Right lung (tissue), 5 donors: Measurements from ENCODE around the gene PTPRT. TPM values are rescaled to one million over a fixed set of nuclear protein-coding genes. Genes with fewer than 3 reads are reported as not detected.

Experiments
- DNase-seq, 2 donors: peaks; one replicate each; pipeline ENCODE4 v3.0.0-alpha.2; 2013
- polyA plus RNA-seq, 5 donors: library from polyadenylated mRNA; unstranded; fragments of 120-200 nt; gene quantifications; one replicate each; pipeline versions ENCODE4 v1.2.1 to v1.2.3, GENCODE V29; 2013; ENCODE audit warnings: inconsistent platforms in 1 of 5, low replicate concordance in 1 of 5; ENCODE audit not compliant: insufficient read length in 5 of 5, insufficient read depth in 1 of 5

PTPRT gene
- polyA plus RNA-seq, 5 donors = 0.27 to 2.7 (median 1.6) TPM

DNA sequence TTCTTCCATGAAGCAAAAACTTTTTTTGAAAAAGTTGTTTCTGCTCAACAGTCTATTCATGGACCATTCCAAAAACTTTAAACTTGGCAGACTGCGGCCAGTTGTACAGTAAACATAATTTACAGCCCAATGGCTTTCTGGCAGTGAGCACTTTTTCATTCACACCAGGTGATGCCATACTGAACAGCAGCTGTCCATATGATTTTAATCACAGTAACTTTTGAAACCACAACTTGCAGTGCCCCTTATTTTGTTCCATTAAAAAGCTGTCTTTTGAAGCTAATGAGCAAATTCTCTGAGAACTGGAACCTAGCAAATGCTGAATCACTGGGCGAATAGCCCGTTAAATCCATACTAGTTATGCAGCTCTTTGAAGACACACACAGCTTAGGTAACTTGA, 576.6 kb downstream of the PTPRT start:
- DNase-seq = peak in 1 of 2 donors; percentile 25

DNA sequence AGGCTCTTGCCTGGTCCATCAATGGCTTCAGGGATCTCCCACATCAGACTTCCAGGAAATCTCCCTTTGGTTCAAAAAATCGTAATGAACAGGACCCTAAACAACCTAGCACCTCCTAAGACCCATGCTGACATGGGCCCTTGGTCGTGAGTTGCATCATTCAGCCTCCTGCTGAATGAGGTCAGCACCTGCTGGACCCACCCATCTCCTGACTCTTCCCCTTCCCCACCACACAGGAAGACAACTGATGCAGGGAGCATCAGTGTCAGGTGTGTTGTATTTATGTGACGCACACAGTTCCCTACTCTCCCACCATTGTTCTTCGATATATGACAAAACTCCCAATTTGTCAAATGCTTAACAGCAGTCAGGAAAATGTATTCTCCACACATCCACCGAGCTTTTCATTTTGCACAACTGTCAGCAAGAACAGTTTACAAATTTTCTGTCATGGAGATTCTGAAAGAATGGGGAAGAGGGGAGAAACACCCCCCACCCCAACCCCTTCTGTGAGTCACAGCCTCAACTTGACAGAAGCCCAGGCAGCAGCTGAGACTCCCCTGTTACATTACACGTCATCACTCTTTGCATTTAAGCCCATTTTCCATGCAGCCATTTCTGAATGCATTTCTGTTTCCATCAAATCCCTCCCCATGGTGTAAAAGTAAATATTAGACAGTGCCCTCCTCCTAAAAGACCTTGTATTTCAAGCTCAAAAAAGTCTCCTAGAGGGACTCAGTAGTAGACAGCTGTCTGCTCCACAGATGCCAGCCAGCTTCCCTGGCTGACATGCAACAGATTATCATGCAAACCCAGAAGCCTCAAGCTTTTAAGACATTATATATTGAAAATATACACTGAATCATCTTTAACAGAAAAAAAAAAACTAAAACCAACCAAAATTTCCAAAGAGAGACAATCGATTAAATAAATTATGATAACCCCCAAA, 577.5 kb downstream of the PTPRT start:
- DNase-seq = no peak

DNA sequence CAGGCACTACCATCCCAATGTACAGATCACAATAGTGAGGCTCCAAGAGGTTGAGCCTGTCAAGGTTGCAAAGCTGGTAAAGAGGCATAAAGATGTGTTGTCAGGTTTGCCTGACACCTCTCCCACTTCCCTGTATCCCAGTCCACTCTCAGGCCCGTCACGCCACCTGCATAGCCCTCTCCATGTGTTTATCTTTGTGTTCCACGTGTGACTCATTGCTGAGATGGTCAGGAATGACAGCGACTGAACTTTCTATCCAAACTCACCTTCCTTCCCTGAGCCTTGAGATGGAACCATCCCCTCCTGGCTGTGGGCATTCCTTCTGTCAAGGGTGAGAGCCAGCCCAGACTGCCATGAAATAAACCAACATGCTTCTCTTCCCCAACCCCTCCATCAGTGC, 578.3 kb downstream of the PTPRT start:
- DNase-seq = no peak

DNA sequence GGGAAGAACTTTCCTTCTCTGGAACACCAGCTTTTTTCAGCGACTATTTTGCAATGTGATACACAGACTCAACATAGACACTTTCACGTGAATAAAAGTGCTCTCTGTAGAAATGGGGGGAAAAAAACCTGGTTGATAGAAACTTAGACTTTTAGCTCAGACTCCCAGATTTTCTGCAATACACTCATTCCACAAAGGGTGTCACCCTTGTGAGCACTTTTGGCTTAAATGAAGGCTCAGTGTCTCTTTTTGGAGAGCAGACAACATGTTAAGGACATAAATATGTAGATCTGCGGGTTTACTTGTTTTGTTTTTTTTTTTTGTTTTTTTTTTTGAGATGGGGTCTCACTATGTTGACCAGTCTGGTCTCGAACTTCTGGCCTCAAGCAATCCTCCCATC, 579.6 kb downstream of the PTPRT start:
- DNase-seq = no peak

DNA sequence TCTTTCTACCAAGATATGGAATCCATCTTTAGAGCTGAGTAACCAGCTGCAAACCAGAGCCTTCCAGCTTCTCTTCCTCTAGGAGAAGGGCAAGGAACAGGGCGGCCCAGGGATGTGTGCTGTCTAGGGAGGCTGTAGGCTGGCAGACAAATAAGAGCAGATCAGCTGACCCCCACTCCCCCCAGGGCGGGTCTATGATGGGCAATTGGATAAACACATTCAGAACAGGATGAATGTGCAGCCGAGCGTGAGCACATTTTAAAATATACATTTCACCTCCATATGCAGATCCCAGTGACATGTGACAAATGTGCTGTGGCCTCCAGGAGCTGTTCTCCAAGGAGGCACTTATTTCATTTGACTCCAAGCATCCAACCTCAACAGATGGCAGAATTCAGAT, 580.1 kb downstream of the PTPRT start:
- DNase-seq = no peak

DNA sequence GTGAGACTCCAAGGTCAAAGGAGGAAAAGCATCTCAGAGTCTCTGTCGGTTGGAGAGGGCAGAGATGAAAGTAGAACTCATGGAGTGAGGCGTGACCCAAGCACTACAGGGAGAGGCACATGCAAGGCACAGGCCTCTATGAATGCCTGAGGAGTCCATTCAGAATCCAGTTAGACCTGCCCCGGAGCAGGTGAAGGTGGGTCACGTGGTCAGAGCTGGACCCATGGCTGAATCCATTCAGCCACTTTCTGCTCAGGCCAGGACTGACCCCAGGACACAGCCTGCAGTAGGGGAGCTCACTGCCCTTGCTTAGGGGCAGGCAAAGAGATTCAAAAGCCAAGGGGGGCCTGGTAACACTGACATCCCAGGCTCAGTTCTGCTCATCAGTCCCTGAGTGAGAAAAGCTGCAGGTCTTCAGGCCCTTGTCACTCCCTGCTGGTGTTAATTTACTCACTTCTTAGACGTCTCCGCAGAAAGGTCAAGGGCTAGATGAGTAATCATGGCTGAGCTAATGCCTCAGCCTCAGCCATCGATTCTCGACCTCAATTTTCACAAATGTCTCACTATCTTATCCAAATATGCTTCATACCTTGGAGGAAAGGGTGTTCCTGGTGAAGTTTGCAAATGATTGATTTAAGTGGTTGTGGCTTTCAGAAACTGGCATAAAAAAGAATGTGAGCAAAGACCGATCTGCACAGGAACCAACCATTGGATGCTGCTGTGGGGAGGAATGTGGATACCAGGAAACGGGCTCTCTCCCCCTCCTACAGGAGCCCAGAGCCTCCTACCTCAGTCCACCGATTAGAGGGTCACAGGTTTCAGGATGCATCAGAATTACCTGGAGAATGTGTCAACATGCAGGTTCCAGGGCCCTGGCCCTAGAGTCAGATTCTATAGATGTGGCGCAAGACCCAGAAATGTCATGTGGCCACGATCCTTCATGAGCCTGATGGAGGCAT, 584.4 kb downstream of the PTPRT start:
- DNase-seq = no peak

DNA sequence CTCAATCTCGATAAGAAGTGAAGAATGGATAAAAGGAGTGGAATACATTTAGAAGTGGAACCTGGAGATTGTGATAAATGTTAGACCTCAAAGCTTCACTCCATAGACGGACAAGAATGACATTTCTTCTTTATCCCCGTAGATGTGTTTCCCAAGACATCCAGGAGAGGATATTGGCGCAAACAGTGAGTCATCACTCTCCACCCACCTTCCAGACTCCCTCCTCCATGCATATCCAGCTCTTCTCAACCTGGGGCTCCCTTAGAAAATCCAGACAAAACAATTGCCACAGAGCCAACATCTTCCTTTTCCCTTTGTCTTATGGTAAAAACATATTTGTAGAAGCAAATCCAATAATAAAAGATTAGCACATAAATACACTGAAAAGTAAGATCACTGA, 586.1 kb downstream of the PTPRT start:
- DNase-seq = no peak

DNA sequence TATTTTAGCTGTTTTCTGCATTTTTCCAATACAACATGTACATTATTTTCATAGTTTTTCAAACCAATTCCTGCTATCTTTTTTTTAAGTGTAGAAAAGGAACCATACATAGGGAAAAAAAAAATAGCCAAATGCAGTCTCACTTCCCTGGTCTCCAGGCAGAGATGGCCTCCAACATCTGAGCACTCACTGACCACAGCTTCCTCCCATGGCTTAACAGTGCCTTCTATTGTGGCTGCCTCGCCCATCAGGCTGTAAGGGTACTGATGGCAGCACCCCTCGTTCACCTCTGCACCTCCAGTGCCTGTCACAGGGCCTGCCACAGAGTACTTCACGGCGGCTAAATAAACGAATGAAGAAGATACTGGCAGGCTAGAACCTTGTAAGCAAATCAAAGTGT, 591.1 kb downstream of the PTPRT start:
- DNase-seq = no peak

DNA sequence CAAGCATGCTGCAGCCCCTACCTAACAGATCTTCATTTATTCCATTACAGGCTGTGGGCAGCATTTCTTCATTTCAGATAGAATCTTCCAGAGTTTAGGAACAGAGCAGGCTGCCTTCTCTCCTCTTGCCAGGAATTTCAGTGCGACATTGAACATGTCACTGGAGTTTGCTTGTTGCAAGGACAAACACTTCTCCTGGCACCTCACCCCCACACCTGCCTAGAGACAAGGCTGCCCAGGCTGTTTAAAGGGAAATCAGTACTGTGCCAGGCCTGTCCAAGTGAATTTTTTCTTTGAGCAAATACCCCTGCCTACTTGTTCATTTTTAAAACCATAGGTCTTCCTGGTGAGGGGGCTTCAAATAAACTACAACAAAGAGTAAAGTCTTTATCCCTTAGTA, 594.1 kb downstream of the PTPRT start:
- DNase-seq = no peak

DNA sequence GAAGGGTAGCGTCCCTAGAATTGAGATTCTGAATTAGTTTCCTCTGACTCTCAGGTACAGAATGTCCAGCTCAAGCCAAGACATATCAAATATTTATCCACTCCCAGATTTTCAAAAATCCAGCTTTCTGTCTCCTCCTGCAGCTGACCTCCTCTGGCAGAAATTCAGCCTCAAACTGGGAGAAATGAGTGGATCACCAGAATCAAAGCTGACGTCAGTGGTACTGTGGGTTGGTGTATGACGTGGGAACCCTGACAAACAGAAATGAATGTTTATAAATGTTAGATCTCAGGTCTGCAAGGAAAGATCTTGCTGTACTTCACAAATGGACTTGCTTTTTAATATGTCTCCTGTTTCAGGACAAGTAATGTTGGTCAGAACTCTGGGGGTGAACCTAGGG, 595.0 kb downstream of the PTPRT start:
- no peak for DNase-seq

DNA sequence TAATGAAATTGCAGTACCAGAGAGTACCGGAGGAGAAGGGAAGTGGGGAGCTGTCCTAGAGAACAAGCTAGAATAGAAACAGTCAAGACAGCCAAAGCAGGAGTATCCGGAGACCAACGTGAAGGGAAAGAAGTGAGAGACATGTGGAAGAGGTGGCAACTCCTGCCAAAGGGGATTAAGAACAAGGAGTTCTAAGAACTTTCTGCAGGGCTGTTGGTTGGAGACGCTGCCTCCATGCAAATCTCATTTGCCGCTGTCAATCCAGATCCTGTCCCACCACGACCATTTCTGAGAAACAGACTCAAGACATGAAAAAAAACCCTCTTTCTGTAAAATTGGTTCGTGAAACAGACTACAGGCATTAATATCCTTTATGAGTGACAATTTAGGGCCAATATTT, 595.7 kb downstream of the PTPRT start:
- no peak for DNase-seq

DNA sequence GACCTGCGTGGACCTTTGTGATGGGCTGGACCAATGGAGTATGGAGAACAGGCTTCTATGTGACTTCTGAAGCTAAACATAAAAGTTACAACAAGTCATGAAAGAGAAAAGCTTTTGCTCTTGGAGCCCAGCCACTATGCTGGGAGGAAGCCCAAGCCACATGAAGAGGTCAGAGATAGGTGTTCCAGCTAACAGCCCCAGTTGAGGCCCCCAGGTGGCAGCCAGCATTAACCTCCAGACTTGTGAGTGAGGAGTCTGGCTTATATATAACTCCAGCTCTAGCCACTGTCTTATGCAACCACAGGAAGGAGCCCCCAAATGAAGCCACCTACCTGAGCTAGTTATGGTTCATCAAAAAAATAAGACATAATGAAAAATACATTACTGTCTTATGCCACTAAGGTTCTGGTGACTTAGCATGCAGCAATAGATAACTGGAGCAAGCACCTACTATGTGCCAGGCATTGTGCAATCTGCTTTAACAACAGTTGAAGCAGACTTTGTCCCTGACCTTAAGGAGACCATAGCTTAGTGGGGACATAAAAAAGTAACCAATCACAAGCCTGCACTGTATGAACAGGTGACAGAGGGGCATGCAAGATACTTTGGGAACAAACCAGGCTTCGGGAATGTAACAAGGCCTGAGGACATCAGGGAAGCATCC, 599.6 kb downstream of the PTPRT start:
- DNase-seq = no peak

DNA sequence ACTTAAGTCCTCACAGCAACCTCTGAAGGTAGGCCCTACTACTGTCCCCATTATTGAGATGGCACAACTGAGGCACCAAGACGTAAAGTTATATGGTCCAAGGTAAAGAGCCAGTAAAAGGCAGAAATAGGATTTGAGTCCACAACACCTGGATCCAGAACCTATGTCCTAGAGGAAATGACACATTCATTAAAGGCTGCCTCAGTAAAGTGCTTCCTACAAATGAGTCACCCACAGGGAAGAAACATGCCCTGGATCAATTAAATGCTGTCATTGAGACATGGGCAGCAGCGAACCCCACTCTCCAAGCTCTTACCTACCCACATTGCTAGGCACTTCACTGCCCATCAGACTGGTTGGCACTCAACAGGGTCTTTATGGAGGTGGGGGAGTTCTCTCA, 600.9 kb downstream of the PTPRT start:
- no peak for DNase-seq

DNA sequence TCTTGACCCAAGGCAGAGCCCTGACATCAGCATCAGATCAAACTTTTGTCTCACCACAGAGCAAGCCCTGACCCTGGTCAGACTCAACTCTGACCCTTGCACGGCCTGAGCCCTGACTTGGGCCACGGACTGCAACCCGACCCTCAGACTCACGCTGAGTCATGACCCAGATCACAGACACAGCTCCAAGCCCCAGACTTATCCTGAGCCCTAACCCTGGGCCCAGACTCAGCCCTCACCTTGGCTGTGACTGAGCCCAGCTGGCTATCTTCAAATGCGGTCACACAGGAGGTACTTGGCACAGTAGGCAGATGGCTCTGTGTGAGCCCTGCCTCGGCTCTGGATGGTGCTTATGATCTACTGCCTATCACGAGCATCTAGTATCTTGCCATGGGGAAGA, 602.3 kb downstream of the PTPRT start:
- DNase-seq = no peak

DNA sequence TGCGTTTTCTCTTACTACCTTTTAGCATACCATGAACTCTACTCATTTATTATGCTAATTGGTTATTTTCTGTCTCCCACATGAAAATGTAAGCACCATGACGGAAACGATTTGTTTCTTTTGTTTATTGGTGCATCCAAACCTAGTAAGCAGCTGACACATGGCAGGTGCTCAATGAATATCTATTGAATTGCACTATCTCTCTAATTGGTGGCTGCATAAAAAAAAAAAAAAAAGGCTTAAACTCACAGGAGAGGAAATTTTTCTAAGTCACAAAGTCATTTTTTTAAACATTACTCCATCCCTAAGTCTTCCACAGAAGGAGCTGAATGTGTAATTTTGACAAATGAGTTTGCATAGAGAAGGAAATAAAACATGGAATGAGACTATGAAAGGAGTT, 608.4 kb downstream of the PTPRT start:
- no peak for DNase-seq

DNA sequence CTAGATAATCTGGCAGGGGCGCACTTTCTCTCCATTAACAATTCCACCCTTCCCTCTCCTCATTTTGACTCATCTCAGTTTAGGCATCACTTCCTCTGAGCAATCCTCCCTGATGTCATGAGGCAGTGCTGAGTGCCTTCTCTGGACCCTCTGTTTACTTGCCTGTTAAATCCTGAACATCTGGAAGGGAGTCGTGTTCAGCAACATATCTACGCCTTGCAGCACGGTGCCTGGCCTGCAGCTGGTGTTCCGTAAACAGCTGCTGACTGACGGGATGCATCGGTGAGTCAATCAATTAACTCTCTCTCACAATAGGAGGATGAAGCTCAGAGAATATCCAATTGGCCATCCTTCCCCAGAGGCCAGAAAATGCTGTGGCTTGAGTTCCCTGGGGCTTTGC, 613.5 kb downstream of the PTPRT start:
- DNase-seq = no peak

DNA sequence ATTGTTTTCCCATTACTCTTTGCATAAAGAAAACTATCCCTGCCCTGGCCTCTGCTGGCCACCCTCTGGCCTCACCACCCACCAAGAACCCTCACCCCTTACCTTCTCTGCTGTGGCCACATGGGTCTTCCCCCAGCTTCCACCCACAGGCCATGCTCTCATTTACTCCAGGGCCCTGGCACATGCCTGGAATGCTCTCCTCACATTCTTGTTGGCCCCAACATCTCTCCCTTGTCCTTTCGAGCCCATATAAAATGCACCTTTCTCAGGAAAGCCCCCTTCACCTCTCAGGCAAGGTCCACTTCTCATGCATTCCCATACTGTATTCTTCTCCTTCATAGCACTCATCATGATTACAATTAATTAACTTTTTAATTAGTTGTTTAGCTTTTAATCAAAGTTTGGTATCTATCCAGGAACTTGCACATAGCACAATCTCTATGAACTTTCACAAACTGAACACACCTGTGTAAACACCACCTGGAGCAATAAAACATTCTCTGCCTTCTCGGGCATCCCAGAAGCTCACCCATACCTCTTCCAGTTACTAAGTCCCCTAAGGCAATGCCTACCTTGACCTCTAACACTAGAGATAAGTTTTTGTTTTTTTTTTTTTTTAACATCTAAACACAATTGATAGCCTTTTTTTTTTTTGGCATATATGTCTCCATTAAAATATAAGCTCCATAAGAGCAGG, 617.2 kb downstream of the PTPRT start:
- no peak for DNase-seq

DNA sequence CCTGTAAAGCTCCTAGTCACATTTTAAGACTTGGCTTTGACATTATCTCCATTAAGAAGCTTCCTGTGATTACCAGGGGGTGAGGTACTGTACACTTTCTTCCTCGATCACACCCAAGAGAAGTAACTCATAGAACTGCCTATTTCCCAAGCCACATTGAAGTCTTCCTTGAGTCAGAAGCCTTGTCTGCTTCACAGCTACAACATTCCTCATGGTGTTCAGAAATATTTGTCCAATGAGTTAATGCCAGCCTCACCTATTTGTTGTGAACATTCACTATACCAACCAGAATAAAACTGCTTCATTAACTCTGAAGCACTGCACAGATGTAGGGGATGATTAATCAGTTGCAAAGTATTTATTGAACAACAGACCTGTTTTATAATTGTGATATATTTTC, 622.3 kb downstream of the PTPRT start:
- no peak for DNase-seq

DNA sequence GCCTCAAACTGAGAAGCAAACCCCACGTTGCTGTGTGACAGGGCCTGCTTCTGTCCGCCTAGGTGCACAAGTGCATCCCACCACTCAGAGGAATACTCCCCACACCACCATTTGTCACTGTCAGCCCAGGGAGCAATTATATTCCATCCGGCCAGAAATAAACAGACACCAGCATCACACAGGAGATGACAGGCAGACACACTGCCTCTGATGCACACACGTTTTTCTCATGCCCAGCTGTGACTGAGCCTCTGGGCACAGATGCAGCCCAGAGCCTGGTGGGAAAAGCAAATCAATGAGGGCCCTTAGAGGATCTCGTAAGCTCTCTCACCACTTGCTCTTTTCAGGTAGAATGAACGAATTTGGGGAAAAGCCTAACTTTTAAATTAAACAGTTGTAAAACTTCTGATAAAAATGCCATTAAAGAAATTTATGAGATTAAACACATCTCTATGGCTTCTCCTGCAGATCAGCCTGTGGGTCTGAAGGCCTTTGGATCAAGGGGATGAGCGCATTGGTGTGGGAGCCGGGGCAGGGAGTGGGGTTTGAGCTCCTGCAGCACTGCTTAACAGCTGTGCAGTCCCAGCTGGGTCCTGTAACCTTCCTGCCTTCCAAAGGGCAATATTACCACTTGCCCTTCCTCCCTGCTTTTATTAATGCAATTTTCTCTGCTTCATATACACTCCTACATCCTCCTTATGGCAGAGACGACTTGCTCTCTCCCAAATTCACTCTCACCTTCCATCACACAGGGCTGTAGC, 624.3 kb downstream of the PTPRT start:
- no peak for DNase-seq

DNA sequence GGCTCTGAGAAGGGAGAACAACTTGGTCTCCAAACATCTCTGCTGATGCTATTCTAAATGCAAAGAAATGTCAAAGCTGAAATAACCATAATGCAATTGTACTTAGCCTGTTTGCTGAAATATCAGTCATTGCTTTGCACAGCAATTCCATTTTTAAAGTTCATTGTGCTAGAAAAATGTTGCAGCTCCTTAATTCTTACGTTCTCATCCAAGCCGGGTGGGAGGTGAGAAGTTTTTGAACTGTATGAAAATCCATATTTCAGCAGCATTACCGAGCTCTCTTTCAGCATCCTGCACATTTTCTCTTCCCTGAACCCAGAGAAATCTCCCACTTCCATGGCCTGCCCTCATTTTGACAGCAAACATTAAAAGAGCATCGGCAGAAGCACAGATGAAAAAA, 630.0 kb downstream of the PTPRT start:
- no peak for DNase-seq

DNA sequence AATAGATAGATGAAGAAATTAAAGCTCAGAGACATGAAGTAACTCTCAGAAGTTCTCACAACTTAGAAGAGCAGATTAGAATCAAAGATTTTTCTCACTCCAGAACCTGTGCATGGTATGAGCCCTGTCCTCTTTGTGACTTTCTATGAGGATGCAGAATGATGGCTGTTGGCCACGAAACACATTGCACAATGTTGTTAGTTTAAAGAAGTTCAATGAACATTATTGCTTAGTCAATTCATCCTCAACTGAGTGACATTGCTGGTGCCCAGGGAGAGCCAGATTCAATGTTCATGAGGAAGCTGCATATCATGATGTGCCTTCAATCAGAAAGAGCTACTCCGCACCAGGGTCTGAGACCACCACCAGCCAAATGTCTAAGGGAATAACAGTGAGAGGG, 633.1 kb downstream of the PTPRT start:
- DNase-seq = no peak
